ENCODE results near the gene UNCX.
"Not testable (repeated sequence)": the region's sequence is repeated elsewhere in the genome, so short reads cannot be mapped to it uniquely, and the experiment has no call there.

The UNCX gene

GRCh38 chr7:1278543-1278942, 45.9 kb downstream of the UNCX start:
- no peak for DNase-seq (ENCODE audit: low read depth in 2 of 2)

- DNase-seq (ENCODE audit: low read depth in 2 of 2) = no peak
These were observed 46.4 kb downstream of the UNCX start for GRCh38 chr7:1279041-1279440.

GRCh38 chr7:1279895-1280294, 47.2 kb downstream of the UNCX start:
- not testable (repeated sequence) for DNase-seq (ENCODE audit: low read depth in 2 of 2)

GRCh38 chr7:1281068-1281467, 48.4 kb downstream of the UNCX start:
- no peak for DNase-seq (ENCODE audit: low read depth in 2 of 2)

- no peak for DNase-seq (ENCODE audit: low read depth in 2 of 2)
These were observed 50.0 kb downstream of the UNCX start for GRCh38 chr7:1282679-1283078.

GRCh38 chr7:1283337-1283736, 50.7 kb downstream of the UNCX start:
- DNase-seq (ENCODE audit: low read depth in 2 of 2) = no peak

- DNase-seq (ENCODE audit: low read depth in 2 of 2) = no peak
These were observed 51.5 kb downstream of the UNCX start for GRCh38 chr7:1283941-1284742.

- no peak for DNase-seq (ENCODE audit: low read depth in 2 of 2)
These were observed 52.2 kb downstream of the UNCX start for GRCh38 chr7:1284743-1285458.

- DNase-seq (ENCODE audit: low read depth in 2 of 2) = no peak
These were observed 53.1 kb downstream of the UNCX start for GRCh38 chr7:1285556-1286301.
